NCI-H1048 (cell line): Measurements from ENCODE around the gene RHOH.
"Not testable (repeated sequence)": the region's sequence is repeated elsewhere in the genome, so short reads cannot be mapped to it uniquely, and the experiment has no call there.

ENCODE experiments used
- DNase-seq: peaks from one replicate; lab custom pipeline; 2025; lab: John Stamatoyannopoulos, UW

RHOH gene

DNA sequence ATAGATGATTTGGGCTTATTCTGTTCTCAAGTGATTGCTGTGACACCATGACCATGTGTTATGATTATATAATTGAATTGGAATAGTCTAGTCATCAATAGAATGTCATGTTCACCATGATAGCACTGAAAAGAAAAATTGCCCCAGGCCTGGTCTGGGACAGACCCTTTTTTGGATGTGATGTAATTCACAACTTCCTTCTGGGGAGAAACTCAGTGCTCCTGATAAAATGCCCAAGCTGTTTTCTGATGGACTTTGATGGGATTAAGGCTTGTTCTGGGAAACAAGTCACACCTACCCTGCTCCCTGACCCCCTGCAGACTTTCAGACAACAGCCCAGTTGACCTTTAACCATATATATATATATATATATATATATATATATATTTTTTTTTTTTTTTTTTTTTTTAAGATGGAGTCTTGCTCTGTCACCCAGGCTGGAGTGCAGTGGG lies 65.3 kb downstream of the RHOH start:
- DNase-seq: no peak

DNA sequence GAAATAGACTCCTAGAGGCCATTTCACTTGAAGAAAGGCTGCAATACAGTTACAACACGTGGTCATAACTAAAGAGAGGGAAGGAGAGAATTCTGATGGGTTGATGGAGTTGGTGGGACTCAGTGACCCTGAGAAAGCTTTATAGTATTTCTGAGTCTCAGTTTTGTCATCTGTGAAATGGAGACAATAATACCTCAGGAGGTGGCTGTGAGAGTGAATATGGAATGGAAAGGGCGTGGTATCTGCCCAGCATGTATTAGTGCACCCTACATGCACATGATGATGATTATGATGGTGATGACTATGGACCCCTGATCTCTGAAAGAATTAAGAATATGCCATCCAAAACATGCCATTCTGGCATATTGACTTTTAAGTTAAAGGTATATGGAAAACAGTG lies 66.0 kb downstream of the RHOH start:
- DNase-seq: no peak

DNA sequence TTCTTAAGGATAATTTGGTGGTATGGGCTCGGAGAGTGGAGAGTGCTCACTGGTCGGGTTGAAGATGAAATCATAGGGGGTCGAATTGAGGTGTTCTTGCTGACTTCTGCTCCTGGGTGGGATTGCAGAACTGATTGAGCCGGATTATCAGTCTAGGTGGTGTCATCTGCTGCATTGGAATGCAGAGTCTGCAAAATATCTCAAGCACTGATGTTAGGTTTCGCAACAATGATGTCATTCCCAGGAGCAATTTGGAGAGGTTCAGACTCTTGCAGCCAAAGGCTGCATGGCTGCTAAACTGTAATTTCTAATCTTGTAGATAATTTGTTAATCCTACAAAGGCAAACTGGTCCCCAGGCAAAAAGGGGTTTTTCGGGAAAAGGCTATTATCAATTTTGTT lies 67.7 kb downstream of the RHOH start:
- no peak for DNase-seq

DNA sequence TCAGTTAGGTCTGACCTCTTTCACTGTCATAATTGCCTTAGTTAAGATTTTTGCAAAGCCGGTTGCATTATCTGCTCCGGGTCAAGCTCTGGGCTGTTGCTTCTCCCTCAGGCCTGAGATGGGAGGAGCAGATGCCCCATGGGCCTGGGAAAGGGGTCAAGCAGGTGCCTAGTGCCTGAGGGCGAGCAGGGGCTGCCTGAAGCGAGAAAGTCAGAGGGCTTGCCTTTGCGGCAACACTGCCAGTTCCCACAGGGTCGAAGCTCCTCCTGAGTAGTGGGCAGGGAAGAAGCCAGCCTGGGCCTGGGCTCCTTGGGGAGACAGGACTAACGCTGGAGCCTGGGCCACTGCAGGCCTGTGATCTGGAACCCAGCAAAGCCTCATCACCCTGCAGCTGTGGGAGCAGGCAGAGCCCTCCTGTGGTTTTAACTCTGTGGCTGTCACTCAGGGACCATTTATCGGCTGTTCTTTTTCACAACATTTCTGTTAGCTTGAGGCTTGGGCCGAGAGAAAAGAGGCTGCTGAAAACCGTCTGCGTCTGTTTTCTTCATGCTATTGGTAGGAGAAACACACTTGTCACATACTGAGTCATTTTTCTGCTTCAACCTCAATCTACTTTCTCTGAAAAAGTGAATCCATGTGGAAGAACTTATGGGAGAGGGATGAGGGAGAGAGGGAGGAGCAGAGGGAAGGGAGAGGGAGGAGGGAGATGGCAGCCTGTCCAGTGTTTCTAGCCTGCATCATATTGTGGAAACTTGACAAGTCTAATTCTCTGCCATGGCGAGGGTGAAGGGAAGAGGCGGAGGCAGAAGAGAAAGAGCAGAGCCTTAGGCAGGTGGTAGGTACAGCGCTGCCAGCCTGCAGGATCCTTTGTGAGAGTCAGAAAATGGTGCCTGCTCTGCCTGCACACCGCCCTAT lies 68.4 kb downstream of the RHOH start:
- no peak for DNase-seq

DNA sequence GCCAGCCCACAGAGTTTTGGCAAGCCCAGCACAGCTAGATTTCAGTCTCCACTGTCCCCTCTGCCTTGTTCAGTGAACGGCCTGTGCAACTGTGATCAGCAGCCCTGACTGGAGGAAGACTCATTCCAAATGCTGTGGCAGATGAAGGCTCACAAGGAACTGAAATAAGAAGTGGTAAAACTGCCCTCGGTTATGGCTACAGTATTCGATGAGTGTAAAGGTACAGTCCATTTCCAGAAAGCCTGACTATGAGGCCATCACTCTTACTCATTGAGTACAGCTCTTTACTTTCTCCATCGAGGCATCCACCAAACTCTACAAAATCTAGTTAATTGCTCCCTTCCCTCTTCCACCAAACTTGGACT lies 69.1 kb downstream of the RHOH start:
- DNase-seq: no peak

GRCh38 chr4:40269133-40269532 lies 72.3 kb downstream of the RHOH start:
- DNase-seq: no peak

DNA sequence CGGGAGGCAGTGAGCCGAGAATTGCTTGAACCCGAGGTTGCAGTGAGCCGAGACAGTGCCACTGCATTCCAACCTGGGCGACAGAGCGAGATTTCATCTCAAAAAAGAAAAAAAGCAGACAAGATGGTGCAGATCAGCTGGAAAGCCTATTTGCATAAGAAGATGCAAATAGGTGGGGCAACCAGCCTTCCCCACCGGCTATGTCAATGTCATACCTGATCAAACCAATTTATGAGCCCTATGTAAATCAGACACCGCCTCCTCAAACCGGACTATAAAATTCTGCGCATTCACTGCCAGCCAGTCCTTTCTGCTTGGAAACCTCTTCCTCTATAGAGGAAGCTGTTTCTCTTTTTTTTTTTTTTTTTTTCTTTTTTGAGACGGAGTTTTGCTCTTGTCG lies 73.8 kb downstream of the RHOH start:
- DNase-seq: peak; percentile 16

- no peak for DNase-seq
These were observed 78.4 kb downstream of the RHOH start for GRCh38 chr4:40275065-40275730.

DNA sequence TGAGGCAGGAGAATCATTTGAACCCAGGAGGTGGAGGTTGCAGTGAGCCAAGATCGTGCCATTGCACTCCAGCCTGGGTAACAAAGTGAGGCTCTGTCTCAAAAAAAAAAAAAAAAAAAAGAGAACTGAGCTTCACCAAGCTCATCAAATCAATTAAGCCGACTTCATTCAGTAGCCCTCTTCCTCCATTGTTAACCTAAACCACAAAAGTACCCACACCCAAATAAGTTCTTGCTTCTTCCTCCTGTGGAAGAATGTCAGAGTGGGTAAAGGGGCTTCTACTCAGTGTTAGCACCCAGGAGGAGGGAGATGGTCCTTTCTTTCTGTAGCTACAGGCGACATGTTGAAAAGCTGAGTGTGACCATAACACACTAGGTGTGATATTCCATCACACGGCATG lies 79.7 kb downstream of the RHOH start:
- DNase-seq: no peak

DNA sequence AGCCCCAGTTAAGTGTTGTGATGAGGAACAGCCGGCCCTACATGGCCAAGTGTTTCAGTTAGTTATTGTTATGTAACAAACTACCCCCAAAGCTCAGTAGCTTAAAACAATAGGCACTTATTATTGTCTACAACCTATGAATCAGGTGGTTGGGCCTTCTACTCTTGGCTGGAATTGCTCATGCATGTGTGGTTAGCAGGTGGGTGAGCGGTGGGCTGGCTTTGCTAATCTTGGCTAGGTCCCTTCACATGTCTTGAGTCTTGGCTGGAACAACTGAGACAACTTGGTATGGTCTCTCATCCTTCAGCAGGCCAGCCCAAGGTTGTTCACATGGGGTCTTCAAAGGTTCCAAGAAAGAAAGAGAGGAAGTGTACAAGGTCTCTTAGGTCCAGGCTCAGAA lies 83.8 kb downstream of the RHOH start:
- no peak for DNase-seq

GRCh38 chr4:40281099-40281498 lies 84.3 kb downstream of the RHOH start:
- DNase-seq: no peak

DNA sequence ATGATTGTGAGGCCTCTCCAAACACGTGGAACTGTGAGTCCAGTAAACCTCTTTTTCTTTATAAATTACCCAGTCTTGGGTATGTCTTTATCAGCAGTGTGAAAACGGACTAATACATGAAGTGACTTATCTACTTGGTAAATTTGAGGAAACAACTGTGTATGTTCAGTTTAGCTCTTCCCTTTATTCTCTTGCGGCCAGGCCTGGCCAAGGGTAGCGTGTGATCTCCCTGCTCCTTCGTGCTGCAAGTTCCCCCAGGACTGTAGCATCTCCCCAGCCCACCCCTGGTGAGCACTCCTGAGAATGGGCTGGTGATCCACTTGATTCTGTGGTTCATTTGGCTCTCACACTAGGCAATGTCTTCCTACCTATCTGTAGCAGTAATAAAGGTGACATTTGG lies 85.1 kb downstream of the RHOH start:
- no peak for DNase-seq

DNA sequence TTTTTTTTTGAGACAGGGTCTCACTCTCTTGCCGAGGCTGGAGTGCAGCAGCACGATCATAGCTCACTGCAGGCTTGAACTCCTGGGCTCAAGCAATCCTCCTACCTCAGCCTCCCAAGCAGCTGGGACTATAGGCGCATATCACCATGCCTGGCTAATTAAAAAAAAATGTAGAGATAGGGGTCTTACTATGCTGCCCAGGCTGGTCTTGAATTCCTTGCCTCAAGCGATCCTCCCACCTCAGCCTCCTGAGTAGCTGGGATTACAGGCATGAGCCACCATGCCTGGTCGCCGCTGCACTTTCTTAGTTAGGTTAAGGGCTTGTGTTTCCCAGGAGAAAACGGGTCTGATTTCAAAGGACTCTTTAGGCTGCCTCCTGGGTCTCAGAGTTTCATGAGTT lies 86.0 kb downstream of the RHOH start:
- DNase-seq: not testable (repeated sequence)

DNA sequence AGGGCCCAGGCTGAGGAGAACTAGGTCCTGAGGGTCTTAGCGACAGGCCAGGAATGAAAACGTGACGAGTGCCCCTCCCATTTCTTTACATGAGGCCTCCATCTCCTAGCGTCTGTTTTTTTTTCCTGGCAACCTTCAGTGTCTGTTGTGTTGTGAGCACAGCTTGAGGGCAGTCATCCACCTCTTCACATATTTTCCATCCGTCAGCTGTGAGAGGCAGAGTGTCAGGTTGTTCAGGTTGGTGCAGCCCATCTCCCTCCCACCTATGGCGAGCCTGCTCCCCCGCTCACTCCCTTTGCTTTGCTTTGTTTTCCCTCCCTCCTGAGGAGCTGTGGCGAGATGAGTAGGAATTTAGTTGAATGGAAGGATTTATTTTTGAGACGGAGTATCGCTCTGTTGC lies 86.6 kb downstream of the RHOH start:
- no peak for DNase-seq

GRCh38 chr4:40283968-40284367 lies 87.1 kb downstream of the RHOH start:
- DNase-seq: no peak

DNA sequence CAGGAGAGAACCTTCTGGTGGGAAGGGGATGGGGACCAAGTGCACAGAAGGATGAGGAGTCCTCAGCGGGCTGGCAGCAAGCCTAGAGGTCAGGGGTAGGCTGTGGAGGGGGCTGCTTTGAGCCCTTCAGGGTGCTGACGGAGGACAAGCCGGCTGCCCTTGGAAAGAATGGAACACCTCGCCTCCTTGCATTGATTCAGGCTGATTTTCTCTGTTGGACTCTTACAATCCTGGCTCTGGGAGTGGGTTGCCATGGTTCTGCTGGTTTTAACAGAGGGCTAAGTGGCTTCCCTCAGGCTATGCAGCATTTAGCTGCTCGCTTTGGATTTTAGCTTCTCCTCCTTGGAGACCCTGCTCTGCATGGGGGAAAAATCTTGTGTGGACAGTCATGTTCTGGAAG lies 88.9 kb downstream of the RHOH start:
- no peak for DNase-seq

DNA sequence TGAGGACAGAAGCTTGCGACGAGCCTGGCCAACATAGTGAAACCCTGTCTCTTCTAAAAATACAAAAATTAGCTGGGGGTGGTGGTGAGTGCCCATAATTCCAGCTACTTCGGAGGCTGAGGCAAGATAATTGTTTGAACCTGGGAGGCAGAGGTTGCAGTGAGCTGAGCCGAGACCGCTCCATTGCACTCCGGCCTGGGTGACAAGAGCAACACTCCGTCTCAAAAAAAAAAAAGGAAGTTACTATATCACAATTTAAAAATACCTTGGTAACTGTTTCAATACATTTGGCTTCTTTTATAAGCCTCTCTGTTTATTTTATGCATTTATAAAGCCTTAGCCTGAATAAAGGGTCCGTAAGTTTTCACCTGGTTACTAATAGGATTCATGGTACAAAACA lies 91.7 kb downstream of the RHOH start:
- no peak for DNase-seq

DNA sequence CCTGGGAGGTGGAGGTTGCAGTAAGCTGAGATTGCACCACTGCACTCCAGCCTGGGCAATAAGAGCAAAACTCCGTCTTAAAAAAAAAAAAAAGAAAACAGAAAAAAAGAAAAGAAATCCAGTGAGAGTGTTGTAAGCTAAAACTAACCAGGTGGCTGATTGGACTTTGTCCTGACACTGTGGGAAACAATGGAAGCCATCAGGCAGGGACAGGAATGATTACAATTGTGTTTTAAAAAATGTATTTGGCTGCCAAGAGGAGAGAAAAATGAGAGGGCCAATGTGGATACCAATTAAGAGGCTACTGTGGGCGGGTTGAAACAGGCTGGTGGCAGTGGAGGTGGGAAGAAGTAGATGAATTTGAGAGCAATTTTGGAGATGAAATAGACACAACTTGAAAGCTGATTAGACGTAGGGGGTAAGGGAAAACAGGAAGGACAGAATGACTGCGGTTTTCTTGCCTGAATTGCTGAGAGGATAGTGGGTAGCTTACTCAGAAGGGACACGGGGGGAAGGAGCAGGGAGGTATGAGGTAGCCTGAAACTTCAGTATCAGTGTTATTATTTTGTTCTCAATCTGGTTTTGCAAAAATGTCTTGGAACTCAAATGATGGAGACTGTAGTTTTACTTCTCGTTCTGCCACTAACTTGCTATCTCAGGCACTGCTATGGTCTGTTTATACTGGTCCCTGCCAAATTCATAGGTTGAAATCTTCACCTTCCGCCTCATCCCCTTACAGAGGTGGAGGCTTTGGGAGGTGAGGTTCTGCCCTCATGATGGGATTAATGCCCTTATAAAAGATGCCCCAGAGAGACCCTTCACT lies 92.7 kb downstream of the RHOH start:
- no peak for DNase-seq

DNA sequence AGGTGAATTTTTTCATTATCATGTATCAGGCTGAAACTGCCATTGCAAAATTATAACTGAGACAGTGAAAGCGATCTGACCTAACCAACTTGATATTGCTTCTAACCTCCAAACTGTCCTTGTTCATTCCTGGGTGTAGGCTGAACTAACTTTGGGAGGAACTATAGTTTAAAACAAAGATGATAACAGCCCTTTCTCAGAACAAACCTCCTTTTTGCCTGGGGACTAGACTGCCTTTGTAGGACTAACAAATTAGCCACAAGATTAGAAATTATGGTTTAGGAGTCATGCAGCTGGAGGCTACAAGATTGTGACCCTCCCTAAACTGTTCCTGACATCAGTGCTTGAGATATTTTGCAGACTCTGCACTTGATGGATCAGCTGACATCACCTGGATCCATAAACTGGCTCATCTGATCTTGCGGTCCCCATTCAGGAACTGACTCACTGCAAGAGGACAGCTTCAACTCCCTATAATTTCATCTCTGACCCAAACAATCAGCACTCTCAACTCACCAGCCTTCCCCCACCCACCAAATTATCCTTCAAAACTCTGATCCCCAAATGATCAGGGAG lies 93.9 kb downstream of the RHOH start:
- DNase-seq: not testable (repeated sequence)

- DNase-seq: no peak
These were observed 95.5 kb downstream of the RHOH start for GRCh38 chr4:40292313-40292759.

DNA sequence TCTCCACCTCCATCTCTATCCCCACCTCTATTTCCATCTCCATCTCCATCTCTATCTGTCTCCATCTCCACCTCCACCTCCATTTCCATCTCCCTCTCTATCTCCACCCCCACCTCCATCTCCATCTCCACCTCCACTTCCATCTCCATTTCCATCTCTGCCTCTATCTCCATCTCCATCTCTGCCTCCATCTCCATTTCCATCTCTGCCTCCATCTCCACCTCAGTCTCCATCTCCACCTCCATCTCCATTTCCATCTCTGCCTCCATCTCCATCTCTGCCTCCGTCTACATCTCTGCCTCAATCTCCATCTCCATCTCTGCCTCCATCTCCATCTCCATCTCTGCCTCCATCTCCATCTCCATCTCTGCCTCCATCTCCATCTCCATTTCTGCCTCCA lies 97.5 kb downstream of the RHOH start:
- no peak for DNase-seq

- not testable (repeated sequence) for DNase-seq
These were observed 98.2 kb downstream of the RHOH start for GRCh38 chr4:40295030-40295429.
